Kidney glomerular epithelial cell (primary cell): Measurements from ENCODE around the gene CMTM1.
"Not testable (repeated sequence)": the region's sequence is repeated elsewhere in the genome, so short reads cannot be mapped to it uniquely, and the experiment has no call there.

Experiments used
- DNase-seq: peaks from one replicate; lab custom pipeline; 2025; lab: John Stamatoyannopoulos, UW

Gene CMTM1

DNA sequence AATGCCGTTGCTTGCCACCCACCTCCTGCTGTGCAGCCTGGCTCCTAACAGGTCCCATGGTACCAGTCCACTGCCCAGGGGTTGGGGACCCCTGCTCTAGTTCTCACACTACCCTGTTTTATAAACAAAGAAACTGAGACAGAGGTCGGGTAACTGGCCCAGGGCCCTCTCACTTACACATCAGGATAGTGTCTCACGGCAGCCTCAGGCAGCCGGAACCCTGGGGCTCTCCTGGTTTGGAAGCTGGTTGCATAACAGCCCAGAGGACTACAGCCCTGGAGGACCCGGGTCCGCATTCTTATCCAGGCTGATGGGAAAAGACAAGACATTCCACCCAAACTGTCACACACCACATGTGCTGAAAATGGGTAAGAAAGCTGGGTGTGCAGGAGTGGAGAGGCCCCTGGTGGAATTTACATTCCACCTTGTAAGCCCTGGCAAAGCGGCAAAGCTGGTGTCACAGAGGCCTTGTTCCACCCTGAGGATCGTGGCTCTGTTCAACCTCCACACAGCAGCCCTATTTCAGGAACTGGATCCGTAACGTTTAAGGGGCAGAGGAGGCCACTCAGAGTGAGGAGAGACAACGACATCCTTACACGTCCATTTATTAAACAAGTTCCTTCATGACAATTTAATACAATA lies 48.0 kb downstream of the CMTM1 start:
- DNase-seq = no peak

DNA sequence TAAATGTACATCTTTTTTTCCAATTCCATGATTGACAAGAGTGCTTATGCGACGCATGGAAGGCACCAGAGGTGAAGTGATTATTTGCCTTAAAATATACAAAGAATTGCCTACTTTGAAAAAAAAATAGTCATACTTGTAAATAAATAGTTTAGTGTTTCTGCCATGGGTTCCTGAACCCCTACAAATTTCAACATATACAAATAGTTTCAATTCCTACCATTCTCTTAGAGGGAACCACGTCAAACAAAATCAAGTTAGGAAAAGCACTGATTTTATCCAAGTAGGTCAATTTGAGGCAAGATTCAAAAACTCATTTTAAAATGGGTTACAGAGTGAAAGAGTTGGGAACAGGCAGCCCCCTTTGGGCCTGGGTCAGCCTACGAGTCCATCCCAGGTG lies 49.9 kb downstream of the CMTM1 start:
- no peak for DNase-seq

DNA sequence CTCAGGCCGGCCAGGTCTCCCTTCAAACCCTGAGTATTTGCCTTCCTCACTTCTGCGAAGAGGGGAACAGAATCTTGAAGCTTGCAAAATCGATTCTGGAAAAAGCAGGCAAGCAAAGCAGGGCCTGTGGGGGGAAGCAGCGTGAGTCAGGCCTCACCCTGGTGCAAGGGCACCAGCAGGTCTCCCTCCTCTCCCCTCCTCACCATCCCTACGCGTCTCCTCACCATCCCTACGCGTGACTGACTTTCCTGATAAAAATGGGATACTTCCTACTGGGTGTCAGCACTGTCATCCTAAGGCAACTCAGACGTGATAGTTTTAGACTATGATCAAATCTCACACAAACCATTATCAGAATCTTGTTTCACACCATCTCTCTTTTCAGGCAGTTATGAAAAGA lies 50.4 kb downstream of the CMTM1 start:
- peak; percentile 12 for DNase-seq

DNA sequence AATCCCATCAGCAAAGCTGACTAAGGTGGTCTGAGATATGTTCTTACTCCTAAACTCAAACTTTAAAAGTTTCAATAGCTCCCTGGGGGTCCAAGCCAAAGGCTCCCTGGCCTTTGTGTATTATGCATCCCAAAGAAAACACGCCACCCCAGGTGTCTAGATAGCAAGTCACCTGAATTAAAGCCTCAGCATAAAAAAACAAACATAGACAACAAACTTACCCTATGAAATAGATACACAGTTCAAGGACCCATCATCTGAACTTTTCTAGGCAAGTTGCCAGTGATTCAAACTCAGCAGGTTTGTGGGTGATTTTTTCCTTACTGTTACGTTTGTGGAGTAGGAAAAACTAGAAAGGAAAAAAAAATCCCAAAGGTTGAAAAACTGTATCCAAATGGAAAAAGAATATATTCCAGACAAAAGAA lies 50.8 kb downstream of the CMTM1 start:
- DNase-seq = no peak

DNA sequence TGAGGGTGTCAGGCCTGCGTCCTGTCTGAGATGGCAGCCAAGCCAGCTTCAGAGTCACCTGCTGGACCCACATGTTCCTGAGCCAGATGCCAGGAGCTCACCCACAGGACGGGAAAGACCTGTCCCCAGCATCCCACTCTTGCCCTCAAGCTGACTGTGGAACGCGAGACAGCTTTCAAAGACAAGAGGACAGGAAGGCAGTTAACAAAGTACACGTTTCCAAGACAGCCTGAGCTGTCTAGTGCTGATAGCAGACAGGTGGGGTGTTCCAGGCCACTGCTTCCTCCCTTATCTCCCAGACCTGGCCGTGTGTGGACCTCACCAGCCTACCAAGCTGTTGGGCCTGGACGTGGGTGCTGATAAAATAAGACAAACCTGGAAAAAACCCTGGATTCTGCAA lies 51.5 kb downstream of the CMTM1 start:
- no peak for DNase-seq

DNA sequence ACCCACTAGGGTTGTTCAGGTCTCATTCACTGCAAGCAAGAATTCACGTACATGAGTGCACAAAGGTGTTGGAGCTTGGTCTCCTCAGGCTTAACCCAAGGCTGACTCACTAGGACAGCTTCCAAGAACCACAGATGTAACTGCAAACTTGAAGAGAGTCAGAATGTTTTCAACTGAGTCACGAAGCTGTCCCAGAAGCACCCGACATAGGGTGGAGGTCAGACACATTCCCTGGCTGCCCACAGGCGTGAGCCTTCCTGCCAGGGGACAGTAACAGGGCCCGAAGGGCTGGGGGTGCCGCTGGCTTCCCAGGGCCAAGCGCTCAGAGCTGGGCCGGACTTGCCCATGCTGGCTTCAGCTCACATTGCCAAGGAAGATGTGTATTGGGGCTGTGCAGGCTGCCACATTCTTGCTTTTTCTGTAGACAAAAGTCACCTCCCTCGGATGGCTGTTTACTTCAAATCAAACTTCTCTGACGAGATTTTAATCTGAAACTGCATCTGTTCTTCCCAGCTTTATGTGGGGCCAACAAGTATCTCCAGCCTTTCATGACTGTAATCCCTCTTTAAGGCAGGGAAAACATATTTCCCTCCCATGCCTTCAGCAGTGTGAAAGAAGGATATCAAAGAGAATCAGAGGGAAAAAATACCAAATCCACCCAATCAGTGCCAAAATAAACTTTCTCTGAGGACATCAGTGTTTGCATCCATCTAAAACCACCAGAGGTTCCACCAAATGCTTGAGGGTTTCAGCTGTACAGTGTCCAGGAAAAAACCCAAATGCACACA lies 52.5 kb downstream of the CMTM1 start:
- peak; percentile 90 for DNase-seq

DNA sequence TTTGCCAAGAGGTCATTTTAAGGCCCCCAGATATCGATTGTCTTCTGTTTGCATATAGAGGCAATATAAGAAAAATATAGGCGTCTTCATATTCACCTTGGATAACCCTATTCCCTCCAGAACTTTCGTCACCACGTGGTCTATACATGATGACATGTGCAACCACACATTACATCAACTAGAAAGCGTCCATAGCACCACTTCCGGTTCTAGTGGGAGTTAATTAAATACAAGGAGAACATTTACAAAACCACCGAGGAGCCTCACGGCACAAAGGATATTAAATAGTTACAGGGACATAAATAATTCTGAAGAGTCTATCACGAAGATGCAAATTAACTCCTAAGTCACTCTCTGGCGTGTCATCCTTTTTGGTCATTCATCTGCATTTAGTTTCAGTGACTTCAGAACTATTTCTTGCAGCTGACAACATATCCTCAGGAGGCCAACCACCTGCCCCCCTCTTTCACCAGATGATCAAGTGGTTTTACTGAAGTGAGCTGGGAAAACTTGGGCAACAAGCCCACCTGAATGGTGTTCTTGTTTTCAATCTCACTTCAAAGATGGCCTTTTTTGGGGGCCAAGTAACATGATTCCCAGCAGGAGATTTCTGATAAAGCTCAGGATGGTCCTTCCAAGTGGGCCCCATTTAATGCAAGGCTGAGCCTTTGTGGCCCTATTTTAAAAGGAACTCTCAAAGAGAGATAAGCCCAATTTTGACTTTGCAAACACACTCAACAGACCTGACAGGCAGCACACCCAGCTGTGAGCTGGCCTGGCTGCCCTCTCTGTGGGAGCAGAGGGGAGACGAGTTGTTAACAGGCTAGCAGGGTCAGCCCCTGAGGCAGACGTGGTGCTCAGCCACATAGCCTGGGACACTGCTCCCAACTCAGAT lies 53.5 kb downstream of the CMTM1 start:
- DNase-seq = peak; percentile 34

DNA sequence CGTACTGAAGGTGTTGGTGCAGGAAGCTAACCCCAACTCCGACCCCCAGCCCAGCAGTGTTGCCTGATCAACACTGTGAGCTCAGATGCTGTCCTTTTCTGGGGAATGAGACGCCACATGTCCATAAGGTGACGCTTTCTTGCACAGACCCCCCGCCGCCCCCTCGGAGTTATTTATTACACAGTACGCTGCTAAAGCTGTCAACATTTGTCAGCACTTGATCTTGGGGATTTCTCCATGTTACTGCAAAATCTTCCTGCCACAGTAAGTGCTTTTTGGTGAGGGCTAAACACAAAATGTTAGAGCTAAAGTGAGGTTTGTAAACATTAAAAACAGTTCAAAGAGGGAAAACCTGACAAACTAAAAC lies 54.2 kb downstream of the CMTM1 start:
- DNase-seq = no peak

DNA sequence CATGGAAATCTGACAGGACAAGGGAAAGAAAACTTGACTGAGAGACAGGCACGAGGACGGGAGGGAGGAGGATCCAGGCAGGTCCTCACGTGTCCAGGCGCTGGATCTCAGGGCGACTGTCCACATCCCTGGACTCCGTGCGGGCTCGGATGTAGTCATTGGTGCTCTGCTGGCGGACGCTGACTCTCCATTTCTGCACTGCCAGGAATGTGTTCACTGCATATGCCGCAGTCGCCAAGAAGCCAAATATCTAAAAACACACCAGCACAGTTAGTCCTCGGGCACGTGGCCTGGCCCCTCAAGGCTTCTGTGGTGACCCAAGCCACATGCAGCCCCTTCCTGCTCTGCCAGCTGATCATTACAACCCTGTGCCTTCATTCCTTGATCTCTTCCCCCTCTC lies 55.7 kb downstream of the CMTM1 start:
- no peak for DNase-seq

DNA sequence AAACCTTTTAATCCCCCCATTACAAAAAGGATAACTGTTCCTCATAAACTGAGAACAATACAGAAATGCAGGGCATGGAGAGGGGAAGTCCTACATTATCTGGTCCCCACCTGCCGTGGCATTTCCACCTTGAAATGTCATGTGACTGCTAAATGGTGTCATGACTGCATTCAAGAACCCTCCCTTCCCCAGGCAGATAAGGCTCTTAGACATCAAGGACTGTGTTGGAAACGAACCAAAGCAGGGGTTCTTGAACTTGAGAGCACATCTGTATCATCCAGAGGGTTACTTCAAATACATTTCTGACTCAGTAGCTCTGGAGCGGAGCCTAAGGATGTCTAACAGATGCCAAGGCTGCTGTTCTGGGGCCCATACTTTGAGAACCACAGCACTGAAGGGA lies 56.6 kb downstream of the CMTM1 start:
- no peak for DNase-seq

DNA sequence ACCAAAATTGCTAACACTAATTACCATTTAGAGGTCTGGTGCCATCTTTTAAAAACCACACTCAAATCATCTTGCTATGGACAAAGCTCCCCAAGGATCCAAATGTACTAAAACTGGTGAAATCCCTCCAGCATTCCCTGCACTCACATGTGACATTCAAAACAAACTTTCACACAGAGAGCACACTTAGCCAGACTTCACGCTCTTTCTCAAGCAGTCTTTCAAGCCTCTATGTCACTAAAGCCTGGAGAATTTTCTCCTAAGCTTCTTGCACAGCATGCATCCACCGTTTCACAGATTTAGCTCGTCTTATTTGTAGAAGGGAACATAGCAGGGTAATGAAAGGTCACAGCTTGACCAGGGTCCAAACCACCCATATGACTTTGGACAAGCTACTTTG lies 57.5 kb downstream of the CMTM1 start:
- DNase-seq = no peak

DNA sequence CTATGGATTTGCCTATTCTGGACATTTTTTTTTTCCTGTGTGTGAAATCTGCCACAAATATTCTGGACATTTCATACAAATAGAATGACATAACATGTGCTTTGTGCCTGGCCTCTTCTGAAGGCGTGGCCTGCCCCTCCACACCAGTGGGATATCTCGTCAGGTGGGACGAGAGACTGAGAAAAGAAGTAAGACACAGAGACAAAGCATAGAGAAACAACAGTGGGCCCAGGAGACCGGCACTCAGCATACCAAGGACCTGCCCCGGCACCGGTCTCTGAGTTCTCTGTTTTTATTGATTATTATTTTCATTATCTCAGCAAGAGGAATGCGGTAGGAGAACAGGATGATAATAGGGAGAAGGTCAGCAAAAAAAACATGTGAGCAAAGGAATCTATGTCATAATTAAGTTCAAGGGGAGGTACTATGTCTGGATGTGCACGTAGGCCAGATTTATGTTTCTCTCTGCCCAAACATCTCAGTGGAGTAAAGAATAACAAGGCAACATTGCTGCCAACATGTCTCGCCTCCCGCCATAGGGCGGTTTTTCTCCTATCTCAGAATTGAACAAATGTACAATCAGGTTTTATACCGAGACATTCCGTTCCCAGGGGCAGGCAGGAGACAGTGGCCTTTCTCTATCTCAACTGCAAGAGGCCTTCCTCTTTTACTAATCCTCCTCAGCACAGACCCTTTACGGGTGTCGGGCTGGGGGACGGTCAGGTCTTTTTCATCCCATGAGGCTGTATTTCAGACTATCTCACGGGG lies 61.6 kb downstream of the CMTM1 start:
- not testable (repeated sequence) for DNase-seq
